H9 (cell line): ENCODE data around the gene INTS1. TPM values are rescaled to one million over a fixed set of nuclear protein-coding genes. Genes with fewer than 3 reads are reported as not detected.
A peak's percentile ranks its signal among the peaks of the same experiment; 100 is the strongest.

Source experiments
- DNase-seq: peaks from one replicate; pipeline ENCODE4 v3.0.0-alpha.2; 2017
- H2AFZ ChIP-seq: one replicate; pipeline ENCODE4 v1.6.1; 2013; ENCODE audit warnings: mild to moderate bottlenecking, low read length, control low read depth, moderate library complexity
- H2AK5ac ChIP-seq: 2 replicates; pipeline ENCODE4 v1.6.1; 2013; ENCODE audit warnings: low read length, control low read depth, mixed read lengths; ENCODE audit not compliant: insufficient read length
- H2BK120ac ChIP-seq: one replicate; pipeline ENCODE4 v1.6.1; 2013; ENCODE audit warnings: low read depth, mild to moderate bottlenecking, low read length, control low read depth, inconsistent platforms; ENCODE audit not compliant: poor library complexity, severe bottlenecking
- H2BK12ac ChIP-seq: 2 replicates; pipeline ENCODE4 v1.6.1; 2013; ENCODE audit warnings: low read length, control low read depth, mixed read lengths, low read depth; ENCODE audit not compliant: insufficient read length
- H2BK15ac ChIP-seq: 2 replicates; pipeline ENCODE4 v1.6.1; 2013; ENCODE audit warnings: low read depth, low read length, control low read depth
- H2BK20ac ChIP-seq: one replicate; pipeline ENCODE4 v1.6.1; 2013; ENCODE audit warnings: low read depth, mild to moderate bottlenecking, low read length, control low read depth, inconsistent platforms; ENCODE audit not compliant: poor library complexity, severe bottlenecking
- H2BK5ac ChIP-seq: 2 replicates; pipeline ENCODE4 v1.6.1; 2013; ENCODE audit warnings: low read length, control low read depth, mixed read lengths; ENCODE audit not compliant: insufficient read length
- H3K14ac ChIP-seq: 2 replicates; pipeline ENCODE4 v1.6.1; 2013; ENCODE audit warnings: low read length, control low read depth; ENCODE audit not compliant: insufficient read depth
- H3K18ac ChIP-seq: 2 replicates; pipeline ENCODE4 v1.6.1; 2013; ENCODE audit warnings: low read depth, mild to moderate bottlenecking, mixed read lengths, low read length, control low read depth; ENCODE audit not compliant: insufficient read length
- H3K23ac ChIP-seq: 2 replicates; pipeline ENCODE4 v1.6.1; 2013; ENCODE audit warnings: low read length, control low read depth, mixed read lengths, low read depth; ENCODE audit not compliant: insufficient read length
- H3K23me2 ChIP-seq: 2 replicates; pipeline ENCODE4 v1.6.1; 2013; ENCODE audit warnings: low read depth, mild to moderate bottlenecking, mixed read lengths, low read length, control low read depth; ENCODE audit not compliant: insufficient read length, poor library complexity, severe bottlenecking
- H3K27ac ChIP-seq: 2 replicates; pipeline ENCODE4 v1.5.1; 2013; ENCODE audit warnings: low read length, control low read depth, mixed read lengths, low read depth; ENCODE audit not compliant: insufficient read length
- H3K27me3 ChIP-seq: 2 replicates; pipeline ENCODE4 v1.6.1; 2013; ENCODE audit warnings: low read length, control low read depth, inconsistent platforms; ENCODE audit not compliant: insufficient read depth
- H3K4ac ChIP-seq: 2 replicates; pipeline ENCODE4 v1.6.1; 2013; ENCODE audit warnings: low read depth, mild to moderate bottlenecking, control low read depth, inconsistent platforms, low read length, moderate library complexity
- H3K4me1 ChIP-seq: 2 replicates; pipeline ENCODE4 v1.6.1; 2013; ENCODE audit warnings: low read length, control low read depth, inconsistent platforms; ENCODE audit not compliant: insufficient read depth
- H3K4me2 ChIP-seq: 2 replicates; pipeline ENCODE4 v1.6.1; 2013; ENCODE audit warnings: low read length, control low read depth, mixed read lengths; ENCODE audit not compliant: insufficient read length, insufficient read depth
- H3K56ac ChIP-seq: 2 replicates; pipeline ENCODE4 v1.6.1; 2013; ENCODE audit warnings: low read depth, mild to moderate bottlenecking, mixed read lengths, low read length, control low read depth; ENCODE audit not compliant: insufficient read length
- H3K79me1 ChIP-seq: 2 replicates; pipeline ENCODE4 v1.6.1; 2013; ENCODE audit warnings: low read depth, mild to moderate bottlenecking, moderate library complexity, low read length, control low read depth, inconsistent platforms; ENCODE audit not compliant: insufficient read depth, poor library complexity, severe bottlenecking
- H3K79me2 ChIP-seq: 2 replicates; pipeline ENCODE4 v1.6.1; 2013; ENCODE audit warnings: low read length, control low read depth, inconsistent platforms; ENCODE audit not compliant: insufficient read depth
- H3K9ac ChIP-seq: 2 replicates; pipeline ENCODE4 v1.6.1; 2013; ENCODE audit warnings: low read length, control low read depth, mixed read lengths; ENCODE audit not compliant: insufficient read length; ENCODE audit errors: extremely low read depth
- H3K9me3 ChIP-seq: one replicate; pipeline ENCODE4 v1.6.1; 2013; ENCODE audit warnings: low read depth, low read length, inconsistent platforms; ENCODE audit not compliant: control insufficient read depth
- H3T11ph ChIP-seq: one replicate; pipeline ENCODE4 v1.6.1; 2013; ENCODE audit warnings: mild to moderate bottlenecking, low read length, control low read depth, inconsistent platforms
- H4K20me1 ChIP-seq: one replicate; pipeline ENCODE4 v1.6.1; 2013; ENCODE audit not compliant: control insufficient read depth, insufficient read length, insufficient read depth
- H4K5ac ChIP-seq: 2 replicates; pipeline ENCODE4 v1.6.1; 2013; ENCODE audit warnings: low read depth, mild to moderate bottlenecking, mixed read lengths, low read length, control low read depth; ENCODE audit not compliant: insufficient read length
- H4K8ac ChIP-seq: replicated peaks from 2 replicates; pipeline ENCODE4 v1.6.1; 2013; ENCODE audit warnings: low read length, control low read depth, mixed read lengths, low read depth; ENCODE audit not compliant: insufficient read length
- H4K91ac ChIP-seq: 2 replicates; pipeline ENCODE4 v1.6.1; 2013; ENCODE audit warnings: low read depth, mild to moderate bottlenecking, moderate library complexity, mixed read lengths, low read length, control low read depth; ENCODE audit not compliant: insufficient read length
- H3K27ac Mint-ChIP-seq, 3 experiments: 2 replicates in 2 of 3; 3 replicates in 1 of 3; pipeline ENCODE4 v1.8.0; 2020 to 2021; ENCODE audit warnings: mixed read lengths in 3 of 3, mild to moderate bottlenecking in 1 of 3, moderate library complexity in 1 of 3
- H3K27me3 Mint-ChIP-seq: 2 replicates; pipeline ENCODE4 v1.8.0; 2021; ENCODE audit warnings: low read depth, mild to moderate bottlenecking, moderate library complexity, mixed read lengths
- H3K36me3 Mint-ChIP-seq, 3 experiments: 2 replicates in 2 of 3; 3 replicates in 1 of 3; pipeline ENCODE4 v1.8.0; 2020 to 2021; ENCODE audit warnings: low read depth in 3 of 3, mixed read lengths in 3 of 3; ENCODE audit not compliant: insufficient read depth in 1 of 3
- H3K4me1 Mint-ChIP-seq, 2 experiments: 2 replicates each; pipeline ENCODE4 v1.8.0; 2020; ENCODE audit warnings: mixed read lengths in 2 of 2
- H3K4me3 Mint-ChIP-seq, 2 experiments: 2 replicates in 1 of 2; 3 replicates in 1 of 2; pipeline ENCODE4 v1.8.0; 2020 to 2021; ENCODE audit warnings: mild to moderate bottlenecking in 2 of 2, mixed read lengths in 2 of 2, moderate library complexity in 1 of 2
- H3K9me3 Mint-ChIP-seq, 2 experiments: 2 replicates in 1 of 2; 3 replicates in 1 of 2; pipeline ENCODE4 v1.8.0; 2020; ENCODE audit warnings: mild to moderate bottlenecking in 2 of 2, mixed read lengths in 2 of 2, moderate library complexity in 1 of 2
- WGBS: extraction: QIAGEN DNeasy Blood & Tissue Kit; methylation state at CpG from one replicate; pipeline ENCODE4 v1.1.7; 2013; ENCODE audit warnings: missing lambda C conversion rate, low lambda C conversion rate, mixed read lengths; ENCODE audit not compliant: insufficient read length; ENCODE audit errors: extremely low coverage; 5-methylcytosine and 5-hydroxymethylcytosine counted together
- total RNA-seq: library from RNA; stranded (reverse); gene quantifications from 2 replicates; pipeline ENCODE4 v1.2.1, GENCODE V29; 2021
- TF ChIP-seq, protein P1 (sequence below): fragments of 200-600 bp; sonication (generic); conservative IDR thresholded peaks from 3 replicates; pipeline ENCODE4 v1.8.0; 2021; ENCODE audit warnings: antibody characterized with exemption, mild to moderate bottlenecking

The INTS1 gene
- total RNA-seq, 1 experiment from 2014 or later = 133 TPM

DNA sequence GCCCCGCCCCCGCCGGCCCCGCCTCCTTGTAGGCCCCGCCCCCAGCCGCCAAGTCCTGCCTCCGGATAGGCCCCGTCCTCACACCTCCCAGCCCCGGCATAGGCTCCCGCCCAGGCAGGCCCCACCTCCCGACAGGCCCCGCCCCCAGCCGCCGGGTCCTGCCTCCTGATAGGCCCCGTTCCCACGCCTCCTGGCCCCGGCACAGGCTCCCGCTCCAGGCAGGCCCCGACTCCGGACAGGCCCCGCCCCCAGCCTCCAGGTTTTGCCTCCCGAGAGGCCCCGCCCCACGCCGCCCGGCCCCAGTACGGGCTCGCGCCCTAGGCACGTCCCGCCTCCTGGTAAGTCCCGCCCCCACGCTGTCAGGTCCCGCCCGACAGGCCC is 44.7 kb downstream of the INTS1 start:
- no peaks in the 10 kb centered on the region for H3K9me3 Mint-ChIP-seq
- no peak overlapping the region for H3K27ac Mint-ChIP-seq
- Histone ChIP-seq H2BK20ac (no peak overlapping the region), H3K79me1 (no peaks in the 10 kb centered on the region), H4K8ac (no peak overlapping the region), H3K18ac (no peak overlapping the region), H3K9me3 (no peaks in the 10 kb centered on the region), H3K23me2 (peaks cover 8% of the 10 kb centered on the region), H2BK120ac (no peak overlapping the region), H3K4me1 (no peaks in the 10 kb centered on the region; the same call in 1 of the 2 replicates), H3K23ac (no peak overlapping the region), H3T11ph (no peak overlapping the region), H3K4me2 (peak overlapping the region; percentile 91), H3K27ac (no peak overlapping the region), H3K9ac (no peak overlapping the region), H2BK12ac (no peak overlapping the region), H4K5ac (no peak overlapping the region), H3K14ac (no peak overlapping the region), H3K4ac (no peak overlapping the region), H2AK5ac (no peak overlapping the region), H2BK15ac (no peak overlapping the region), H4K91ac (no peak overlapping the region), H2AFZ (no peak overlapping the region), H3K79me2 (no peaks in the 10 kb centered on the region), H4K20me1 (no peaks in the 10 kb centered on the region), H3K27me3 (no peaks in the 10 kb centered on the region), H3K56ac (no peak overlapping the region), H2BK5ac (no peak overlapping the region)
- no CpG with 5 or more reads among the region's 35 CpGs for WGBS
- peak overlapping the region in 1 of 2 experiments; percentile 54; a peak in 1 of 5 replicates for H3K4me3 Mint-ChIP-seq
- no peaks in the 10 kb centered on the region for H3K36me3 Mint-ChIP-seq
- TF ChIP-seq, protein P1, sequence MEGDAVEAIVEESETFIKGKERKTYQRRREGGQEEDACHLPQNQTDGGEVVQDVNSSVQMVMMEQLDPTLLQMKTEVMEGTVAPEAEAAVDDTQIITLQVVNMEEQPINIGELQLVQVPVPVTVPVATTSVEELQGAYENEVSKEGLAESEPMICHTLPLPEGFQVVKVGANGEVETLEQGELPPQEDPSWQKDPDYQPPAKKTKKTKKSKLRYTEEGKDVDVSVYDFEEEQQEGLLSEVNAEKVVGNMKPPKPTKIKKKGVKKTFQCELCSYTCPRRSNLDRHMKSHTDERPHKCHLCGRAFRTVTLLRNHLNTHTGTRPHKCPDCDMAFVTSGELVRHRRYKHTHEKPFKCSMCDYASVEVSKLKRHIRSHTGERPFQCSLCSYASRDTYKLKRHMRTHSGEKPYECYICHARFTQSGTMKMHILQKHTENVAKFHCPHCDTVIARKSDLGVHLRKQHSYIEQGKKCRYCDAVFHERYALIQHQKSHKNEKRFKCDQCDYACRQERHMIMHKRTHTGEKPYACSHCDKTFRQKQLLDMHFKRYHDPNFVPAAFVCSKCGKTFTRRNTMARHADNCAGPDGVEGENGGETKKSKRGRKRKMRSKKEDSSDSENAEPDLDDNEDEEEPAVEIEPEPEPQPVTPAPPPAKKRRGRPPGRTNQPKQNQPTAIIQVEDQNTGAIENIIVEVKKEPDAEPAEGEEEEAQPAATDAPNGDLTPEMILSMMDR = no peak
- DNase-seq = peak; percentile 99
- peaks cover 12 to 33% of the 10 kb centered on the region in 2 experiments for H3K4me1 Mint-ChIP-seq
- peaks cover 5% of the 10 kb centered on the region for H3K27me3 Mint-ChIP-seq
